GM12875 (cell line): ENCODE measurements around the gene SPPL2B.

Experiments used
- H3K4me3 ChIP-seq: one replicate; pipeline ENCODE4 v1.5.1; 2011; ENCODE audit warnings: low read depth, low read length, control low read depth
- CTCF ChIP-seq: IDR thresholded peaks from 2 replicates; pipeline ENCODE4 v1.5.1; 2011; ENCODE audit warnings: low read depth, mild to moderate bottlenecking, control low read depth, inconsistent platforms, low read length, moderate library complexity, borderline replicate concordance; ENCODE audit not compliant: insufficient read depth

SPPL2B gene

GRCh38 chr19:2303211-2303798 is 25.2 kb upstream of the SPPL2B start:
- H3K4me3 ChIP-seq: no peak overlapping the region
- no peak for TF ChIP-seq CTCF

- H3K4me3 ChIP-seq: no peak overlapping the region
These were observed 22.8 kb upstream of the SPPL2B start for GRCh38 chr19:2305452-2306280.

DNA sequence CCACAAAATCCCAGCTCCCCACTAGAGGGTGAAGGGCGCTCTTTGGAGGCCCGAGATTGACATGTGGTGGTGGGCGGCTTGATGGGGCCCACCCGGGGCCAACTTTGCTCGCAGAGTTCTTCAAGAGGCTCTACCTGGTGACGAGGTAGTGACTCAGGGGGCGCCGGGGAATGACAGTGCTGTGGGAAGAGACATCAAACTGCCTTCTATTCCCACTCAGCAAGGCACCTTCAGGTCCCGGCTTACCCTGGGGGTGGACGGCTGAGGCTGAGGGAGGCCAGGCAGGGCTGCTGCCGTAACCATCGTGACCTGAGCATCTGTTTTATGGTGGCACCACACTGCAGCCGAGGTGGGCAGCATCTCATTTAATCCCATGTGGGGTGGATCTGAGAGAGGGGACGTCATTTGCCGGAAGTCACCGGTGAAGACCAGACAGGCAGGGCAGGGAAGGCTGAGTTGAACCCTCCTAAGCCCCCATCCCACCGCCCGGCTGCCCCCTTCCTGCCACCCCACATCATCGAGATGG is 22.1 kb upstream of the SPPL2B start:
- no peak overlapping the region for H3K4me3 ChIP-seq
- no peak for TF ChIP-seq CTCF

More at GRCh38 chr19:2305452-2306280, 22.8 kb upstream of the SPPL2B start:
- no peak for TF ChIP-seq CTCF

- no peak overlapping the region for H3K4me3 ChIP-seq
- no peak for TF ChIP-seq CTCF
These were observed 21.5 kb upstream of the SPPL2B start for GRCh38 chr19:2306971-2307370.

GRCh38 chr19:2307518-2308012 is 20.9 kb upstream of the SPPL2B start:
- H3K4me3 ChIP-seq: no peak overlapping the region
- no peak for TF ChIP-seq CTCF

- no peak within 1 kb of the TSS for H3K4me3 ChIP-seq
- no peak for TF ChIP-seq CTCF
These were observed 20.3 kb upstream of the SPPL2B start, which contains the start of gene LINGO3 for GRCh38 chr19:2308114-2308556. TSS of gene LINGO3 (minus strand) at chr19:2308154. CDS start at chr19:2291776, 16,378 bp downstream.
